GM18873 (cell line): Measurements from ENCODE around the gene NUMBL.
"Not testable (repeated sequence)": the region's sequence is repeated elsewhere in the genome, so short reads cannot be mapped to it uniquely, and the experiment has no call there.

Experiments
- ATAC-seq: cut with Tn5 transposase; IDR thresholded peaks from one replicate; pipeline ENCODE4 v1.9.1; 2021; ENCODE audit warnings: mild to moderate bottlenecking, moderate library complexity, moderate number of reproducible peaks; ENCODE audit not compliant: unreplicated experiment, low FRiP score

The NUMBL gene

DNA sequence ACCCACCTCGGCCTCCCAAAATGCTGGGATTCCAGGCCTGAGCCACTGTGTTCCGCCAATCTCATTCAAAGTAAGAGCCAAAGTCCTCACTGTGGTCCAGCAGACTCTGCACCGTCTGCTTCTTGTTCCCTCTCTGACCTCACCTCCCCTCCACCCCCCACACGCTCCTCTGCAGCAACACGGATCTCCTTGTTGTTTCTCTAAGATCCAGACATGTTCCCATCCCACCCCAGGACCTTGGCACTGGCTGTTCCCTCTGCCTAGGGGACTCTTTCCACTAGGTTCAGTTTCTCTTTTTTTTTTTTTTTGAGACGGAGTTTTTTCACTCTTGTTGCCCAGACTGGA is 50.8 kb downstream of the NUMBL start:
- ATAC-seq = no peak

DNA sequence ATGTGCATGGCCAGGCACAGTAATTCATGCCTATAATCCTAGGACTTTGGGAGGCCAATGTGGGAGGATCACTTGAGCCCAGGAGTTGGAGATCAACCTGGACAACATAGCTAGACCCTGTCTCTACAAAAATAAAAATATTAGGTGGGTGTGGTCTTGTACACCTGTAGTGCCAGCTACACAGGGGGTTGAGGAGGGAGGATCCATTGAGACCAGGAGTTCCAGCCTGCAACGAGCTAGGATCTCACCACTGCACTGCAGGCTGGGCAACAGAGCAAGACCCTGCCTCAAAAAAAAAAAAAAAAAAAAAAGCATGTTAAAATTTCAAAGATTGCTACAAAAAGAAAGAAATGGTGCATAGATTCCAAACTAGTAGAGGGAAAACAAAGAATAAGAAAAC is 52.1 kb downstream of the NUMBL start:
- no peak for ATAC-seq

DNA sequence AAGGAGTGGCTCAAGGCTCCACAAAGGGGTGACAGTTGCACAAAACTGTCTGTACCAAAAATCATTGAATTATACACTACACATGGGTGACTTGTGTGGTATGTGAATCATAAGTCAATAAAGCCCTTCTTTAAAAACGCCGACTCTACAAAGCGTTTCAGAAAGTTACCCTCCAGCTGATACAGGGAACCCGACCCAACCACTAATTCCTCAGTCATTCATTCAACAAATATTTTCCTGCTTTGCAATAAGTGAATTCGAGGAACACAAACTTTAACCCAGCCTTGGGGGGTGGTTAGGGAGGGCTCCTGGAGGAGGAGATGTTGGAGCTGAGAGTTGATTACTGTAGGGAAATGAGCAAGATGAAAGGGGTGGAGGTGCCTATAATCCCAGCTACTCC is 57.2 kb downstream of the NUMBL start:
- no peak for ATAC-seq

DNA sequence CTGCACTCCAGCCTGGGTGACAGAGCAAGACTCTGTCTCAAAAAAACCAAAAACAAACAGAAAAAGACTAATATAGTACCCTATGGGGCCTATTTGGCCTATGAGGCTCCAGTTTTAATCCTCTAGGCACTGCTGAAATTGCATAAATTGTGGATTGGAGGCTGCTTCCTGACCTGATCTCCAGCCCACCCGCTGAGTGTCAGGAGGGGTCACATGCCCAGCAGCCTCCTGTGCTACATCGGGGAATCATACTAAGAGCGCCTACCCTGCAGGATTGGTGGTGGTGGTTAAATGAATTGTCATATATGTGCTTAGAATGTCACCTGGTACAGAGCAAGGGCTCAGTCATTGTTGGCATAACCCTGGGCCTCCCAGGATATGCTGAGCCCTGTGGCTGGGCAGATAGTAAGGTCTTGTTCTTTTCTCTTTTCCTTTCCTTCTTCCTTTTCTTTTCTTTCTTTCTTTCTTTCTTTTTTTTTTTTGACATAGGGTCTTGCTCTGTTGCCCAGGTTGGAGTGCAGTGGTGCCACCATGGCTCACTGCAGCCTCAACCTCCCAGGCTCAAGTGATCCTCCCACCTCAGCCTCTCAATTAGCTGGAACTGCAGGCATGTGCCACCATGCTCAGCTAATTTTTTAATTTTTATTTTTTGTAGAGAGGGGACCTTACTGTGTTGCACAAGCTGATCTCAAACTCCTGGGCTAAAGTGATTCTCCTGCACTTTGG is 58.0 kb downstream of the NUMBL start:
- ATAC-seq = no peak

DNA sequence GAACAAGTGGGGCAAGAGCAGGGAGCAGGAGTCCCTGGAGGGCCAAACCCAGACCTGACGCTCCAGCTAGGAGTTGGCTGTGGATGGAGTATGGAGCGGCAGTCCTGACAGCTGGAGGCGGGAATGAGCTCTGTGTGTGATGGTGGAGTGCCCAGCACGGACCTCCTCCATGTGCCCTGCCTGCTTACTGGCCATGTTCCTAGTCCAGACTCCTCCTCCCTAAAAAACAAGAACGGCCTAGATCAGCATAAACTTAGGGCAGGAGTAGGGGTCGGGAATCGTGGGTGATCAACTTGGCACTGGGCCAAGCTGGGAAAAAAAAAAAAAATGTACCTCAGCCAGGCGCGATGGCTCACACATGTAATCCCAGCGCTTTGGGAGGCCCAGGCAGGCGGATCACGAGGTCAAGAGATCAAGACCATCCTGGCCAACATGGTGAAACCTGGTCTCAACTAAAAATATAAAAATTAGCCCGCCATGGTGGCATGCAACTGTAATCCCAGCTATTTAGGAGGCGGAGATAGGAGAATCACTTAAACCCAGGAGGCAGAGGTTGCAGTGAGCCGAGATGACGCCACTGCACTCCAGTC is 59.8 kb downstream of the NUMBL start:
- no peak for ATAC-seq

DNA sequence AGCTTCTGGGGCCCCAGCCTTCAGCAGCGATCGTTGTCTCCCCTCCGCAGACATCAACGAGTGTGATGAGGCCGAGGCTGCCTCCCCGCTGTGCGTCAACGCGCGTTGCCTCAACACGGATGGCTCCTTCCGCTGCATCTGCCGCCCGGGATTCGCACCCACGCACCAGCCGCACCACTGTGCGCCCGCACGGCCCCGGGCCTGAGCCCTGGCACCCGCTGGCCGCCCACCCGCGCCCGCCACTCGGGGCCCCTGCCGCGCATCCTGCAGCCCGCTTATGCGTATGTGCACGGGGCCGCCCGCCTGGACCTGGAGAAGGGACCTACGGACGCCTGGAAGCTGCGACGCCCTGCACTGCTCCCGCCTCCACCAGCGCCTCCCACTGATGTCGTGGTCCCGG is 61.1 kb downstream of the NUMBL start:
- no peak for ATAC-seq

DNA sequence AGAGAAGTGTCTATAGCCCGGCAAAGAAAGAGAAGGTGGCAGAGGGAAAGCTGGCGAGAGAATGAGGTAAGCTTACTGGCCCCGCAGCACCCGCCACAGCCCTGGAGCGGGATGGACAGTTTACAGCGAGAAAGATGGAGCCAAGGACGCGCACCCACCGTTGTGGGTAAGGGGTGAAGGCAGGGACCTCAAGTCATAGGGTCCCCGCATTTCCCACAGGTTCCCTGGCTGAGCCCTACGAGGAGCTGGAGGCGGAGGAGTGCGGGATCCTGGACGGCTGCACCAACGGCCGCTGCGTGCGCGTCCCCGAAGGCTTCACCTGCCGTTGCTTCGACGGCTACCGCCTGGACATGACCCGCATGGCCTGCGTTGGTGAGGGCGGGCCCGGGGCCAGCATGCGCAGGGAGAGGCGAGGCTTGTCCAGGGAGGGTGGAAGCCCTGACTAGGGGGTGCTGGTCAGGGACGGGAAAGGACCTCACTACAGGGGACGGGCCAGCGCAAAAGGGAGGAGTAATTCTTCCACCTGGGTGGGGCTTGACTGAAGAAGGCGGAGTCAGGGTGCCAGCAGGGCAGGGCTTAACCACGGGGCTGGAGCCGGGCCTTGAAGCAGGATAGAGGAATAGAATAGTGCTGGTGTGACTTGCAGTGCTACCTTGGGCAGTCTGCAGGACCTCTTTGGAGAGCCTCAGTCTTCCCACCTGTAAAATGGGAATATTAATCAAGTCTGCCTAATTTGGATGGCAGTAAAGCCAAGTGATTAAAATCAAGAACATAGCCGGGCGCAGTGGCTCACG is 62.8 kb downstream of the NUMBL start:
- ATAC-seq = no peak

DNA sequence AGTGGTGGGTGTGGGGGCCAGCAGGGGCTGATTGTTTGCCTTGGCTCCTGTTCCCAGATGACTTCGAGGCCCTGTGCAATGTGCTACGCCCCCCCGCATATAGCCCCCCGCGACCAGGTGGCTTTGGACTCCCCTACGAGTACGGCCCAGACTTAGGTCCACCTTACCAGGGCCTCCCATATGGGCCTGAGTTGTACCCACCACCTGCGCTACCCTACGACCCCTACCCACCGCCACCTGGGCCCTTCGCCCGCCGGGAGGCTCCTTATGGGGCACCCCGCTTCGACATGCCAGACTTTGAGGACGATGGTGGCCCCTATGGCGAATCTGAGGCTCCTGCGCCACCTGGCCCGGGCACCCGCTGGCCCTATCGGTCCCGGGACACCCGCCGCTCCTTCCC is 63.5 kb downstream of the NUMBL start:
- no peak for ATAC-seq

DNA sequence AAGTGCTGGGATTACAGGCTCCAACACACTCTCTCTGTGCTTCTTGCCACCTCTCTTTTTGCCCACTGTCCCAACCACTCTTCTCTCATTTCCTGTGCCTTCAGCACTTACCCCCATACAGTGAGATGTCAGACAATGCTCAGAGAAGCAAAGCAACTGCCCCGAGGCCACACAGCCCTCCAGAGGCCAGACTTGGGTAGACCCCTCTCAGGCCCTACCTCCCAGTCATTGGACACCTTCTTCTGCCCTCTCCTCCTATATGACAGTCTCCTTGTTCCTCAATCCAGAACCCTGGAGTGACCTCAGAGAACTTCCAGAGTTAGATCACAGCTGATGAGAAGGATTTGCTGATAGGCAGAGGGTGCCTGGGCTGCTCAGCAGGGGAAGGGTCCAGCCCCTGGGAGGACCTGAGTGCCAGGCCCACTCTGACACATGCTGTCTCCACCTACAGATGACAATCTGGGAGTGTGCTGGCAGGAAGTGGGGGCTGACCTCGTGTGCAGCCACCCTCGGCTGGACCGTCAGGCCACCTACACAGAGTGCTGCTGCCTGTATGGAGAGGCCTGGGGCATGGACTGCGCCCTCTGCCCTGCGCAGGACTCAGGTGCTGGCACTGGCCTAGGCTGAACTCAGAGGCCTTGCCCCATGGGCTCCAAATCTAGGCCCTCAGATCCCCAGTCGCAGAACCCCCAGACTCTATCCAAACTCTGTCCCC is 64.9 kb downstream of the NUMBL start:
- ATAC-seq = no peak

DNA sequence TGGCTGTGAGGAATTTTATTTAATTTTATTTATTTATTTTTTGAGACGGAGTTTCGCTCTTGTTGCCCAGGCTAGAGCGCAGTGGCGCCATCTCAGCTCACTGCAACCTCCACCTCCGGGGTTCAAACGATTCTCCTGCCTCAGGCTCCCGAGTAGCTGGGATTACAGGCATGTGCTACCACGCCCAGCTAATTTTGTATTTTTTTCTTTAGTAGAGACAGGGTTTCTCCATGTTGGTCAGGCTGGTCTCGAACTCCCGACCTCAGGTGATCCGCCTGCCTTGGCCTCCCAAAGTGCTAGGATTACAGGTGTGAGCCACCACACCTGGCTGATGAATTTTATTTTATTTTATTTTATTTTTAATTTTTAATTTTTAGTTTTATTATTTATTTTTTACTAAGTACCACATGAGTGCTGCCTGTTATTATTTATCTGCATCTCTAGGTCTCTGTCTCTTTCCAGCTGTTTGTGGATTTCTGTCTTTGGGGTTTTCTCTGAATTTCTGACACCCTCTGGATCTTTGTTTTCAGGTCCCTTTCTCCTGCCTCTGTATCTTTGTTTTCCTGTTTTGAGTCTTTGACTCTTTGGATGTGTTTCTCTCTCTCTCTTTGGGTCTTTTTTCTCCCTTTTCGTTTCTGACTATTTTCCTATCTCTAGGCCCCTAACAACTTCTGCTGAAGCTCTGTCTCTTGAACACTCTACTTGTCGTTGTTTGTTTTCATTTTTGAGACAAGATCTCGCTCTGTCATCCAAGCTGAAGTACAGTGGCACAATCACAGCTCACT is 65.9 kb downstream of the NUMBL start:
- ATAC-seq = not testable (repeated sequence)

DNA sequence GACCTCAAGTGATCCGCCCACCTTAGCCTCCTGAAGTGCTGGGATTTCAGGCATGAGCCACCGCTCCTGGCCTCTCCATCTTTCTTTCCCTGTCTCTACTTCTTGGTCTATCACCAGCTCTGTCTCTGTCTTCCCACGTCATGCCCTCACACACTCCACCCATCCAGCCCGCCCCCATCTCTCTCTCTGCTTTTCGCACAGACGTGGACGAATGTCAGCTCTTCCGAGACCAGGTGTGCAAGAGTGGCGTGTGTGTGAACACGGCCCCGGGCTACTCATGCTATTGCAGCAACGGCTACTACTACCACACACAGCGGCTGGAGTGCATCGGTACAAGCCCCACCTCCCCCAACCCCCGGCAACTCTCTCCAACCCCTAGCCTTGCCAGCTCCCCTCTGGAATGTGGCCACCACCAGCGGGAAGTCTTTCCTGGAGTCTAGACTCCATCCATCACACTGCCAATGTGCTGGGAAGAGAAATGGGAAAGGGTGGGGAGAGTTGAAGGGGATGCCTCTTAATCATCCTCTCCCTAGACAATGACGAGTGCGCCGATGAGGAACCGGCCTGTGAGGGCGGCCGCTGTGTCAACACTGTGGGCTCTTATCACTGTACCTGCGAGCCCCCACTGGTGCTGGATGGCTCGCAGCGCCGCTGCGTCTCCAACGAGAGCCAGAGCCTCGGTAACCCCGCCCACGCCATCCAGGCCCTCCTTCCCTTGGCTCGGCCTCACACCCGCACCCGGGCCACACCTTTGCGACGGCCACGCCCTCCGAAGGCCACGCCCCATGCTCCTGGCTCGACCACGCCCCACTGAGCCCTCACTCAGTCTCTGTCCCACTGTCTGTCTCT is 66.8 kb downstream of the NUMBL start:
- no peak for ATAC-seq

DNA sequence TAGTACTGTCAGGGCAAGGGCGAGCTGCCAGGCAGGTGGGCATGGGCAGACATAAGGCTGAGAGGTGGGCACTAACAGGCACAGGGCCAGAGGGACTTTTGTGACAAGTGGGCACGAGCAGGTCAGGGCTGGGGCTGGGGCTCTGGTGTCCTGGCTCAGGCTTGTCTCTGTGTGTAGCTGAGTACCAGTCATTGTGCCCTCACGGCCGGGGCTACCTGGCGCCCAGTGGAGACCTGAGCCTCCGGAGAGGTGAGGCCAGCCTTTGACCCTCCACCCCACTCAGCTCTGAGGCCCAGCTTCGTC is 67.7 kb downstream of the NUMBL start:
- ATAC-seq = no peak

DNA sequence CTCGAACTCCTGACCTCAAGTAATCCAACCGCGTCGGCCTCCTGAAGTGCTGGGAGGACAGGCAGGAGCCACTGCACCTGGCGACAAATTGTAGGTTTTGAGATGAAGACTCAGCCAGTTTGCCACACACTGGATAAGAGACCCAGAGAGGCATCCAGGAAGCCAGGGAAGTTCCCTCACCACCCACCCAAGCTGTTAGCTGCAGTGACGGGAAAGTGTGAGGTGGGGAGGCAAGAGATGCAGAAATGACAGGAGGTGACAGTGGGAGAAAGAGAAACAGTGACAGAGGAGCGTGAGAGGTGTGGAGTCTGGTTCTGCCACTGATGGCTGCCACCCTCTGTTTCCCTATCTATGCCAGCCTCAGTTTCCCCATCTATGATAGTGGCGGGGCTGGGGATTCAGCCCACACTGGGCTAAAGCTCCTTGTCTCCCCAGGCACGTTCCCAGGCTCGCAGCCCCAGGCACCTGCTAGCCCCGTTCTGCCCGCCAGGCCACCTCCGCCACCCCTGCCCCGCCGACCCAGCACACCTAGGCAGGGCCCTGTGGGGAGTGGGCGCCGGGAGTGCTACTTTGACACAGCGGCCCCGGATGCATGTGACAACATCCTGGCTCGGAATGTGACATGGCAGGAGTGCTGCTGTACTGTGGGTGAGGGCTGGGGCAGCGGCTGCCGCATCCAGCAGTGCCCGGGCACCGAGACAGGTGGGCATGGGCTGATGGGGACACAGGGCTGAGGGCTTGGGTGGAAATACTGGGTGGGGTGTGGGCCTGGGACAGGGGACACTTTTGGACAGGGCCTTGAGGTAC is 68.3 kb downstream of the NUMBL start:
- no peak for ATAC-seq

DNA sequence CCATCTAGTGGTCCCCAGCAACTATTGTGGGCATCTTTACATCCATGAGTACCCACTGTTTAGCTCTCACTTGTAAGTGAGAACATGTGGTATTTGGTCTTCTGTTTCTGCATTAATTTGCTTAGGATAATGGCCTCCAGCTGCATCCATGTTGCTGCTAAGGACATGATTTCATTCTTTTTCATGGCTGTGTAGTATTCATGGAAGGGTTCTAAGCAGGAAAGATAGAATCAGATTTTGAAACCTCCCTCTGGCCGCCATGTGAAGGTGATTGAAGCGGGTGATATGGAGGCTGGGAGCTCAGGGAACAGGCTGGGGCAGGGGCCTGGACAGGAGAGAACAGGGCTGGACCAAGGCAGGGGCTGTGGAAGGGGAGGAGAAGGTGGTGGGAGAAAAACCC is 69.2 kb downstream of the NUMBL start:
- ATAC-seq = no peak

DNA sequence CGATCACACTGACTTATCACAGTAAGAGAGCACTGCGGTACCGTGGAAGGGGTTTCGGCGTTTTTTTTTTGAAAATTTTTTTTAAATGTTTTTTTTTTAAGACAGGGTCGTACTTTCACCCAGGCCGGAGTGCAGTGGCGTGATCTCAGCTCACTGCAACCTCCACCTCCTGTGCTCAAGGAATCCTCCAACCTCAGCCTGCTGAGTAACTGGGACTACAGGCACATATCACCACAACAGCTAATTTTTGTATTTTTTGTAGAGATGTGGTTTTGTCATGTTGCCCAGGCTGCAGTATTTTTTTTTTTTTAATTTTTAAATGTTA is 70.3 kb downstream of the NUMBL start:
- ATAC-seq = no peak

DNA sequence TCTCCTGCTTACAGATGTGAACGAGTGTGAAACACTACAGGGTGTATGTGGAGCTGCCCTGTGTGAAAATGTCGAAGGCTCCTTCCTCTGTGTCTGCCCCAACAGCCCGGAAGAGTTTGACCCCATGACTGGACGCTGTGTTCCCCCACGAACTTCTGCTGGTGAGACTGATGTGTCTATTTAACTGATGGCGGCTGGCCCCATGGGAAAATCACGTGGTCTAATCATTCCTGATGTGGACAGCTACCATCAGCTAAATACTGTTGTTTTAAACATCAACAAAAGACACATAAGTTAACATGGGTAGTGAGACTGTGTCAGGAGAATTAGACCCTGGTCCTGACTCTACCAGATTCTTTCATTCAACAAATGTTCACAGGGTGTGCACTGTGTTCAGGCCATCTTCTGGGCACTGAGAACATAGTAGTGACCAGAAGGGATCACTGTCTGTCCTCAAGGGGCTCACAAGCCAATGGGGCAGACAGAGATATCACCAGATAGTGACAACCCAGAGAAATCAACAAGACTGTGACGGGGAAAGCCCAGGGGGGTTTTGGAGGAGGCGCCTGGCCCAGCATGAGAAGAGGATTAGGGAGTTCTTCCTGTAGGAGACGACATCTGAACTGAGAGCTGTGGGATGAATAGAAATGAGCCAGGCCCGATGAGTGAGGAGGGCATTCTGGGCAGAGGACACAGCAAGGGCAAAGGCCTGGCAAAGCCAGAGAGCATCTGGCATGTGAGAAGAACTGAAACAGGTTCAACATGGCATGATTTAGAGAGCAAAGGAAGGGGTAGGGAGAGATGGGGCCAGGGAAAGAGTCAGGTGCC is 70.9 kb downstream of the NUMBL start:
- no peak for ATAC-seq

DNA sequence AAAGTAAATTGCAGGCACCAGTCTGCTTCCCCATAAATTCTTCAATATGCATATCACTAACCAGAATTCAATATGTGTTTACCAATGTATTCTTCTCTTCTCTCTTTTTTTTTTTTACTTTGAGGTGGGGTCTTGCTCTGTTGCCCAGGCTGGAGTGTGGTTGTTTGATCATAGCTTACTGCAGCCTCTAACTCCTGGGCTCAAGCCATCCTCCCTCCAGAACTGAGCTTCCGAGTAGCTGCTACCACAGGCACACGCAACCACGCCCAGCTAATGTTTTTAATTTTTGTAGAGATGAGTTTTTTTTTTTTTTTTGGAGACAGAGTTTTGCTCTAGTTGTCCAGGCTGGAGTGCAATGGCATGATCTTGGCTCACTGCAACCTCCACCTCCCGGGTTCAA is 72.5 kb downstream of the NUMBL start:
- ATAC-seq = no peak

DNA sequence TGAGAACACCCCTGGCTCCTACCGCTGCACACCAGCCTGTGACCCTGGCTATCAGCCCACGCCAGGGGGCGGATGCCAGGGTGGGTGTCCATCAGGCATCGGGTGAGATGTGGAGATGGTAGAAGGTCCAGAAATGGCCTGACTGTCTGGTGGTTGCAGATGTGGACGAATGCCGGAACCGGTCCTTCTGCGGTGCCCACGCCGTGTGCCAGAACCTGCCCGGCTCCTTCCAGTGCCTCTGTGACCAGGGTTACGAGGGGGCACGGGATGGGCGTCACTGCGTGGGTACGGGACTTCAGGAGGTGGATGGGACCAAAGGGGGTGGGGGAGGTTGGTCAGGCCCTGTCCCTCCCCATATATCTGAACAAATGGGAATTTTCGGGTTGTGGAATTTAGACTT is 73.5 kb downstream of the NUMBL start:
- ATAC-seq = no peak
